ENCODE results near the gene ORC5.

ORC5 gene

GRCh38 chr7:104230606-104231005 is 22.8 kb upstream of the ORC5 start:
- no peak for TF ChIP-seq CTCF (IDR thresholded peaks at IDR 0.05; ENCODE audit: insufficient read depth, low read length, missing control alignments)
- ChIA-PET POLR2A (no interaction called here), CTCF (interaction anchor here (1.1 to 5.3 kb wide), 10 partner anchors 10 to 707 kb away, joined by 3 to 66 read pairs (median 6); no protein-coding TSS in a partner anchor)
- no peak for DNase-seq (ENCODE audit: low read depth, low spot score)
- H3K4me3 ChIP-seq (ENCODE audit: low read depth, low read length): no peak overlapping the region

- DNase-seq (ENCODE audit: low read depth, low spot score): no peak
- no peak for TF ChIP-seq CTCF (IDR thresholded peaks at IDR 0.05; ENCODE audit: insufficient read depth, low read length, missing control alignments)
- POLR2A ChIA-PET: no interaction called here
- CTCF ChIA-PET: no interaction called here
- no peak overlapping the region for H3K4me3 ChIP-seq (ENCODE audit: low read depth, low read length)
Measured at GRCh38 chr7:104228442-104228841, 20.6 kb upstream of the ORC5 start.

- CTCF ChIA-PET: interaction anchor here (1.0 to 1.5 kb wide), 4 partner anchors 9 to 658 kb away, joined by 4 read pairs; no protein-coding TSS in a partner anchor
- DNase-seq (ENCODE audit: low read depth, low spot score): no peak
- no peak for TF ChIP-seq CTCF (IDR thresholded peaks at IDR 0.05; ENCODE audit: insufficient read depth, low read length, missing control alignments)
- POLR2A ChIA-PET: no interaction called here
- no peak overlapping the region for H3K4me3 ChIP-seq (ENCODE audit: low read depth, low read length)
Measured at GRCh38 chr7:104225451-104225850, 17.6 kb upstream of the ORC5 start.

GRCh38 chr7:104217620-104218019 is 9.8 kb upstream of the ORC5 start:
- ChIA-PET CTCF (interaction anchor here (0.6 to 0.7 kb wide), 2 partner anchors 36 to 79 kb away, joined by 3 to 4 read pairs; no protein-coding TSS in a partner anchor), POLR2A (no interaction called here)
- no peak for TF ChIP-seq CTCF (IDR thresholded peaks at IDR 0.05; ENCODE audit: insufficient read depth, low read length, missing control alignments)
- no peak for DNase-seq (ENCODE audit: low read depth, low spot score)
- H3K4me3 ChIP-seq (ENCODE audit: low read depth, low read length): no peak overlapping the region

- DNase-seq (ENCODE audit: low read depth, low spot score): no peak
- CTCF ChIA-PET: interaction anchor here (1.5 kb wide), 1 partner anchor 16 kb away, joined by 4 read pairs; no protein-coding TSS in a partner anchor
- no peak for TF ChIP-seq CTCF (IDR thresholded peaks at IDR 0.05; ENCODE audit: insufficient read depth, low read length, missing control alignments)
- H3K4me3 ChIP-seq (ENCODE audit: low read depth, low read length): no peak overlapping the region
- POLR2A ChIA-PET: interaction anchor here (1.0 kb wide), 1 partner anchor 23 kb away, joined by 3 read pairs; no protein-coding TSS in a partner anchor
Measured at GRCh38 chr7:104209063-104209462, 1.2 kb upstream of the ORC5 start.

- no peak for TF ChIP-seq CTCF (IDR thresholded peaks at IDR 0.05; ENCODE audit: insufficient read depth, low read length, missing control alignments)
- peak overlapping the region; percentile 93 for H3K4me3 ChIP-seq (ENCODE audit: low read depth, low read length)
- ChIA-PET POLR2A (interaction anchor here (1.0 kb wide), 1 partner anchor 23 kb away, joined by 3 read pairs; no protein-coding TSS in a partner anchor), CTCF (interaction anchor here (1.5 kb wide), 1 partner anchor 16 kb away, joined by 4 read pairs; no protein-coding TSS in a partner anchor)
- DNase-seq (ENCODE audit: low read depth, low spot score): no peak
Measured at GRCh38 chr7:104208421-104208780, 588 bp upstream of the ORC5 start.

Measured in AG04449 (cell line).